ENCODE measurements around the gene SIGMAR1.
"Not testable (repeated sequence)": the region's sequence is repeated elsewhere in the genome, so short reads cannot be mapped to it uniquely, and the experiment has no call there.

Gene SIGMAR1

DNA sequence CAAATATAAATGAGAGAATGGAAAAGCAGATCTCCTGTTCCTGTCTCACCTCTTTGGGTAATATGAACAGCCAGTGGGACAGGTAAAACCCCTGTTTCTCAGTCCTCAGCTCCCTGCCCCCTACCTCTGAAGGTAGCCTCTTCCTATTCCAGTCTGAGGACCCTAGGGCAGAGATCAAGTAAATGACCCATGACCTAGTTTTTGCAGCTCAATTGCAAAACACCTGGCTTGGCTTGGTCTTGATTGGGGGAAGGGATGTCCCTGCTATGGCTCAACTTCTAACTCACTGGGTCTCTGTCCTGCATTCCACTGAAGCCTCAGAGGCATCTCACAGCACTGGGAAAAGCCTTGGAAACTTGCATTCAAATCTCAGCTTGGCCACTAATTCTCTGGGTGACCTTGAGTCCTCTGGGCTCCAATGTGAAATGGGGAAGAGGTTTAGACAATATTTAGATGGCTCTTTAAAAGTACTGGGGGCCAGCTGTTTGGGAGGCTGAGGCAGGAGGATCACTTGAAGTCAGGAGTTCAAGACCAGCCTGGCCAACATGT lies 7.3 kb upstream of the SIGMAR1 start:
- no peak overlapping the region for H3K4me3 ChIP-seq (ENCODE audit: low read depth, low read length)
- no peak for DNase-seq (ENCODE audit: low read depth)
- TF ChIP-seq, protein P1, sequence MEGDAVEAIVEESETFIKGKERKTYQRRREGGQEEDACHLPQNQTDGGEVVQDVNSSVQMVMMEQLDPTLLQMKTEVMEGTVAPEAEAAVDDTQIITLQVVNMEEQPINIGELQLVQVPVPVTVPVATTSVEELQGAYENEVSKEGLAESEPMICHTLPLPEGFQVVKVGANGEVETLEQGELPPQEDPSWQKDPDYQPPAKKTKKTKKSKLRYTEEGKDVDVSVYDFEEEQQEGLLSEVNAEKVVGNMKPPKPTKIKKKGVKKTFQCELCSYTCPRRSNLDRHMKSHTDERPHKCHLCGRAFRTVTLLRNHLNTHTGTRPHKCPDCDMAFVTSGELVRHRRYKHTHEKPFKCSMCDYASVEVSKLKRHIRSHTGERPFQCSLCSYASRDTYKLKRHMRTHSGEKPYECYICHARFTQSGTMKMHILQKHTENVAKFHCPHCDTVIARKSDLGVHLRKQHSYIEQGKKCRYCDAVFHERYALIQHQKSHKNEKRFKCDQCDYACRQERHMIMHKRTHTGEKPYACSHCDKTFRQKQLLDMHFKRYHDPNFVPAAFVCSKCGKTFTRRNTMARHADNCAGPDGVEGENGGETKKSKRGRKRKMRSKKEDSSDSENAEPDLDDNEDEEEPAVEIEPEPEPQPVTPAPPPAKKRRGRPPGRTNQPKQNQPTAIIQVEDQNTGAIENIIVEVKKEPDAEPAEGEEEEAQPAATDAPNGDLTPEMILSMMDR (IDR thresholded peaks at IDR 0.05; ENCODE audit: low read depth, low read length, missing control alignments) = no peak
- in situ Hi-C loops (cut with HindIII; ENCODE audit: low sequenced_read_pairs) = no loop called here

DNA sequence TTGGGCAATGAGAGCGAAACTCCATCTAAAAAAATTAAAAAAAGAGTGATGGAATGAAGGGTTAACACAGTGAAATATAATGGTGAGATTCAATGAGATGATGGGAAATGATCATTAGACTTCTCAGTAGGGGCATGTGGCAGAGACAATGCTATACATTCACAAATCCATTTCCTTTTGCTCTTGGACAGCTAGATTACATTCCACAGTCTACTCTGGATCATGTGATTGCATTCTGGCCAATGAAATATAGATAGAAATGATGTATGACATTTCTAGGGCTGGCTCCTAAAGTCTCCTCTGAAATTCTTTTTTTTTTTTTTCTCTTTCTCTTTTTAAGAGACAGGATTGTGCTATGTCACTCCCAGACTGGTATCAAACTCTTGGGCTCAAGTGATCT lies 5.1 kb upstream of the SIGMAR1 start:
- in situ Hi-C loops (cut with HindIII; ENCODE audit: low sequenced_read_pairs) = no loop called here
- H3K4me3 ChIP-seq (ENCODE audit: low read depth, low read length) = no peak overlapping the region
- no peak for DNase-seq (ENCODE audit: low read depth)
- TF ChIP-seq, protein P1 (IDR thresholded peaks at IDR 0.05; ENCODE audit: low read depth, low read length, missing control alignments) = no peak

DNA sequence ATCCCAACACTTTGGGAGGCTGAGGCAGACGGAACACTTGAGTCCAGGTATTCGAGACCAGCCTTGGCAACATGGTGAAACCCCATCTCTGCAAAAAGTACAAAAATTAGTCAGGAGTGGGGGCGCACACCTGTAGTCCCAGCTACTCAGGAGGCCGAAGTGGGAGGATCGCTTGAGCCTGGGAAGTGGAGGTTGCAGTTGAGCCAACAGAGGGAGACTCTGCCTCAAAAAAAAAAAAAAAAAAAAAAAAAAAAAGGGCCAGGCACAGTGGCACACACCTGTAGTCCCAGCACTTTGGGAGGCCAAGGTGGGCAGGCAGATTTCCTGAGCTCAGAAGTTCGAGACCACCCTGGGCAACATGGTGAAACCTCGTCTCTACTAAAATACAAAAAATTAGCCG lies 1.7 kb upstream of the SIGMAR1 start:
- in situ Hi-C loops (cut with HindIII; ENCODE audit: low sequenced_read_pairs); DNase-seq (ENCODE audit: low read depth); H3K4me3 ChIP-seq (ENCODE audit: low read depth, low read length): not testable (repeated sequence)

DNA sequence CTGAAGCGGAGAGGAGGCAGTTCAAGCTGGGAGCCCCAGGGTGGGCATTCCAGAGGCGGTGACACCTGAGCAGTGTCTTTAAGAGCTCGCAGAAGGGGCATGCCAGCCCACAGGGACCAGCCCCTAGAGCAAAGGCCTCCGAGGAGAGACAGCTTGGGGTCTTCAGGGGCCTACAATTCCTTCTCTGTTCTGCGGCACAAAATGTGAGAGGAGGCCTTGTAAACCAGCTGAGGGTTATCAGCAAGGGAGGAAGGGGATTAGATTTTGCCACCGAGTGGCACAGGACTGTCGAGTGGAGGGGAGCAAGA lies 505 bp upstream of the SIGMAR1 start:
- TF ChIP-seq, protein P1 (IDR thresholded peaks at IDR 0.05; ENCODE audit: low read depth, low read length, missing control alignments) = no peak
- in situ Hi-C loops (cut with HindIII; ENCODE audit: low sequenced_read_pairs) = no loop called here
- peak overlapping the region; percentile 66 for H3K4me3 ChIP-seq (ENCODE audit: low read depth, low read length)
- no peak for DNase-seq (ENCODE audit: low read depth)

DNA sequence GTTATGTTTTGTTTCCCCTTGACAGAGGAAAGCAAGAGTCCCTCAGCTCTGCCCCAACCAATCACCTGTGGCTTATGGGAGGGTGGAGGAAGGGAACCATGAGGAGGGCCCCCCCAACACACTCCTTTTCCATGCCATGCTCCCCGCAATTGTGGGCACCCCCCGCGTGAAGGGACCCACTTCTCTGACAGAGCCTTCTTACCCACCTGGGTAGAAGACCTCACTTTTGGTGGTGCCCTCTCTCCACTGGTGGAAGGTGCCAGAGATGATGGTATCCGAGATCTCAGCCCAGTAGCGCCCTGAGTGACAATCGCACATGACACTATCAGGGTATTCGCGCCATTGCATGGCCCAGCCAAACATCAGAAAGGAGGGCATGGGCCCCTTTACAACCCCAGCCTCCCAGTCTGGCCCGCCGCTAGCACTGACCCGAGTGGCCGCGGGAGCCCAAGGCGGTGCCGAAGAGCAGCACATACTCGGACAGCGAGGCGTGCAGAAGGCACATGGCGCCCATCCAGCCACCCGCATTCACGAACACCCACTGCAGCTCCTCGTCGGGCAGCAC lies 714 bp downstream of the SIGMAR1 start:
- H3K4me3 ChIP-seq (ENCODE audit: low read depth, low read length) = peak overlapping the region; percentile 66
- in situ Hi-C loops (cut with HindIII; ENCODE audit: low sequenced_read_pairs) = no loop called here
- TF ChIP-seq, protein P1 (IDR thresholded peaks at IDR 0.05; ENCODE audit: low read depth, low read length, missing control alignments) = no peak
- DNase-seq (ENCODE audit: low read depth) = no peak

DNA sequence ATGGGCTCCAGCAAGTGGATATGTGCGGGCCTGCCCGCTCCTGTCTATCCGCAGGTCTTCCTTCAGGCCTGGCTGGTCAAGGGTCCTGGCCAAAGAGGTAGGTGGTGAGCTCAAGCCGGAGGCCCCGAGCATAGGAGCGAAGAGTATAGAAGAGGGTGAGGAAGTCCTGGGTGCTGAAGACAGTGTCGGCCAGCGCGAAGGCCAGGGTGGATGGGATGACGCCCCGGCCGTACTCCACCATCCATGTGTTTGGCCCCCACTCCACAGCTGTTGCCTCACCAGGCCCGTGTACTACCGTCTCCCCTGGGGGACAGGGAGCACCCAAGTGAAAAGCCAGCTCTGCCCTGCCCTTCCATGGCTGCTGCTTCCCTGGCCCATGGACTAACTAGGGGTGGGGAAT lies 2.0 kb downstream of the SIGMAR1 start:
- no peak for DNase-seq (ENCODE audit: low read depth)
- in situ Hi-C loops (cut with HindIII; ENCODE audit: low sequenced_read_pairs) = no loop called here
- TF ChIP-seq, protein P1 (IDR thresholded peaks at IDR 0.05; ENCODE audit: low read depth, low read length, missing control alignments) = no peak
- H3K4me3 ChIP-seq (ENCODE audit: low read depth, low read length) = no peak overlapping the region

DNA sequence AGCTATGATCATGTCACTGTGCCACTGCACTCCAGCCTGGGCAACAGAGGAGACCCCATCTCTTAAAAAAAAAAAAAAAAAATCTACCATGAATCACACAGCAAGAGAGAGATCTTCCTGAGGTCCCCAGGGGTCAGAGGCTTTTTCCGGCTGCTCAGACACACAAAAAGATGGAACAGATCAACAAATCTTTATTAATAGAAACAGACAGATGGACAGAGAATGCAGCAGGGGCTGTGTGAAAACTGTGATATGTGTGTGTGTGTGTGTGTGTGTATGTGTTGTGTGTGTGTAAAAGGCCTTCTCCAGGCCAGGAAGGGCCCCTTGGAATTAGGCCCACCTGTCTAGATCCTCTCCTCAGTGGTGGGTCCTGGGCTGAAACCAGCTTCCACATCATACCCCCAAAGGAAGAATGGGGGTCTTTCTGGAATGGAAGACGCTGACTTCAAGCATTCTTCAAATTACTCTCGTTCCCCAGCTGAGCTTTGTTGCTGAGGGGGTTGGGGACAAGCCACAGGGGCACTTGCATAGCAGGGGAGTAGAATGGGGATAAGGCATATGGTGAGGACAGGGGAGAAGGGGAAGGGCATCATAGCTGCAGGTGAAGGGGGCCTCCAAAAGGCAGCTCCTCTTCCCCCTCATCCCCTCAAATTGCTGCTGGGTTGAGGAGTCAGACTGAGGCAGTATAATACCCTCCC lies 2.9 kb downstream of the SIGMAR1 start:
- in situ Hi-C loops (cut with HindIII; ENCODE audit: low sequenced_read_pairs) = no loop called here
- TF ChIP-seq, protein P1 (IDR thresholded peaks at IDR 0.05; ENCODE audit: low read depth, low read length, missing control alignments) = no peak
- no peak overlapping the region for H3K4me3 ChIP-seq (ENCODE audit: low read depth, low read length)
- DNase-seq (ENCODE audit: low read depth) = no peak
